GM10266 (cell line): ENCODE measurements around the gene PRKN.

Experiments
- DNase-seq: peaks from one replicate; pipeline ENCODE4 v3.0.0; 2012; ENCODE audit errors: extremely low spot score
- TF ChIP-seq, protein P1 (sequence below): IDR thresholded peaks from 2 replicates; pipeline ENCODE4 v1.5.1; 2012; ENCODE audit warnings: mild to moderate bottlenecking, low read depth; ENCODE audit not compliant: control insufficient read depth, insufficient read depth; ENCODE audit errors: missing control alignments

Gene PRKN

GRCh38 chr6:162157167-162157870 lies 570.2 kb downstream of the PRKN start:
- TF ChIP-seq, protein P1, sequence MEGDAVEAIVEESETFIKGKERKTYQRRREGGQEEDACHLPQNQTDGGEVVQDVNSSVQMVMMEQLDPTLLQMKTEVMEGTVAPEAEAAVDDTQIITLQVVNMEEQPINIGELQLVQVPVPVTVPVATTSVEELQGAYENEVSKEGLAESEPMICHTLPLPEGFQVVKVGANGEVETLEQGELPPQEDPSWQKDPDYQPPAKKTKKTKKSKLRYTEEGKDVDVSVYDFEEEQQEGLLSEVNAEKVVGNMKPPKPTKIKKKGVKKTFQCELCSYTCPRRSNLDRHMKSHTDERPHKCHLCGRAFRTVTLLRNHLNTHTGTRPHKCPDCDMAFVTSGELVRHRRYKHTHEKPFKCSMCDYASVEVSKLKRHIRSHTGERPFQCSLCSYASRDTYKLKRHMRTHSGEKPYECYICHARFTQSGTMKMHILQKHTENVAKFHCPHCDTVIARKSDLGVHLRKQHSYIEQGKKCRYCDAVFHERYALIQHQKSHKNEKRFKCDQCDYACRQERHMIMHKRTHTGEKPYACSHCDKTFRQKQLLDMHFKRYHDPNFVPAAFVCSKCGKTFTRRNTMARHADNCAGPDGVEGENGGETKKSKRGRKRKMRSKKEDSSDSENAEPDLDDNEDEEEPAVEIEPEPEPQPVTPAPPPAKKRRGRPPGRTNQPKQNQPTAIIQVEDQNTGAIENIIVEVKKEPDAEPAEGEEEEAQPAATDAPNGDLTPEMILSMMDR, result no peak
- no peak for DNase-seq

DNA sequence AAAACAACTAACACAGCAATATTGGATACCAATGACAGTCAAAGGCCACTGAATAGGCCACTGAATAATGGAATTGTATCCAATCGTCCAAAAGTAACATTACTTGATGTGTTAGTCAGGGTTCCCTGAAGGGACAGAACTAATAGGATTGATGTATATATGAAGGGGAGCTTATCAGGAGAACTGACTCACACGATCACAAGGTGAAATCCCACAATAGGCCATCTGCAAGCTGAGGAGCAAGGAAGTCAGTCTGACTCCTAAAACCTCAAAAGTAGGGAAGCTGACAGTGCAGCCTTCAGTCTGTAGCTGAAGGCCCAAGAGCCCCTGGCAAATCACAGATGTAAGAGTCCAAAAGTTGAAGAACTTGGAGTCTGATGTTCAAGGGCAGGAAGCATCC lies 571.4 kb downstream of the PRKN start:
- no peak for DNase-seq
- TF ChIP-seq, protein P1, result no peak

- no peak for DNase-seq
- TF ChIP-seq, protein P1, result no peak
Measured at GRCh38 chr6:162154930-162155329, 572.6 kb downstream of the PRKN start.

- TF ChIP-seq, protein P1, result no peak
- no peak for DNase-seq
Measured at GRCh38 chr6:162154001-162154400, 573.6 kb downstream of the PRKN start.

- no peak for DNase-seq
- TF ChIP-seq, protein P1, result no peak
Measured at GRCh38 chr6:162153120-162153519, 574.4 kb downstream of the PRKN start.

DNA sequence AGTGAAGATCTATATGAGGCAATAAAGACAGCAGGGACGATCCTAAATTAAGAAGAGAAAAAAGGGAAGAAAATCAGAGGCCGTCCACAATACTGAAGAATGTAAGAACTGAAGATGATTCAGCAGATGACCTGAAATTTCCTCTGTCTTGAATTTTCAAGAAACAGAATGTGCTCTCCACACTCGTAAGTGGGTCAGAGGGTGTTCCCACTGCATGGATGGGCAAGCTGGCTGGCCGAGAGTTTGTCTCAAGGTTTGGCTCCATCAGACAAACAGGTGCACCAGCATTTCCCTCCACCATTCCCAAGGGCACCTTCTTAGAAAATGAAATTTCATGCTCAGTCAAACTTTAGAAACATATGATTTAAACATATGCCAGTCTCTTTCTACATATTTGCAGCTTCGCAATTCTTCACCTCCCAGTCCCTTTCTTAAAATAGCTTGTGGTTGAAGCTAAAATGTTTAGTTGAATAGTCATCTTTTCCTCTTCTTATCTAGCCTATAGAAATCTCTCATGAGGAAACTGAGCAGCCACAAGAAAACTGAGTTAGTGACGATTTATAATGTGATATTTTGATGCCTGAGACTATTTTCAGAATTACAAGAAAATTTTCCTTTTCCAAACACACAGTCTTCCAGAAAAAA lies 576.4 kb downstream of the PRKN start:
- no peak for DNase-seq
- TF ChIP-seq, protein P1, result no peak

DNA sequence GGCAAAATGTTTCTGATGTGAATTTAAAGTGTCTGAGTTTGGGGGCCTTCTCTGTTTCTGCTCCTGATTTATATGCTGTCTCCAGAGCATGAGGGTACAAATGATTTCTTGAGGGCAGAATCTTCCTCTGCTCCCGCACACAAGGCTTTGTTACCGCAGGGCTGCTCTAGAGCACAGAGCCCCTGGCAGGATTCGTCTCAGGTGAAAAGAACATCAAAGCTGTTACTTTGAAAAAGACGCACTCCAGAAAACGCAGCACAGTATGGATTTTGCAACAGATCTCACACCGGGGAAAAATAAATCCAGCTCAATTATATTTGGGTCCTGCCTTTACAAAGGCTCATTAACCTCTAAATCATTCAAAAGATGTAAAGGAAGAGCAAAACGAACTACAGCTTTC lies 577.3 kb downstream of the PRKN start:
- TF ChIP-seq, protein P1, result no peak
- no peak for DNase-seq
